Thyroid gland (tissue), 4 donors: ENCODE results near the gene TRAK1. TPM values are rescaled to one million over a fixed set of nuclear protein-coding genes. Genes with fewer than 3 reads are reported as not detected.

Source experiments
- DNase-seq, 2 donors: peaks; one replicate each; pipeline ENCODE4 v3.0.0-alpha.2; 2019
- H3K27ac ChIP-seq, 3 donors: fragments of 200-600 bp; sonication (generic); 1 replicate in 2 of 3; 2 replicates in 1 of 3; pipeline ENCODE4 v1.5.1; 2016 to 2019; ENCODE audit warnings: mild to moderate bottlenecking in 1 of 3, moderate library complexity in 1 of 3
- H3K27me3 ChIP-seq: fragments of 200-600 bp; sonication (generic); one replicate; pipeline ENCODE4 v1.5.1; 2019
- H3K36me3 ChIP-seq, 2 donors: fragments of 200-600 bp; sonication (generic); one replicate each; pipeline ENCODE4 v1.5.1; 2016 to 2019
- H3K4me1 ChIP-seq, 2 donors: fragments of 200-600 bp; sonication (generic); one replicate each; pipeline ENCODE4 v1.5.1; 2017 to 2019
- H3K4me3 ChIP-seq, 3 donors: fragments of 200-600 bp; sonication (generic); replicated peaks in 1 of 3; 1 replicate in 2 of 3; 2 replicates in 1 of 3; pipeline ENCODE4 v1.5.1; 2016; ENCODE audit warnings: mild to moderate bottlenecking in 1 of 3
- H3K9me3 ChIP-seq: fragments of 200-600 bp; sonication (generic); one replicate; pipeline ENCODE4 v1.5.1; 2017
- CTCF ChIP-seq, 6 experiments: fragments of 200-600 bp in 3 of 6; fragments of 450-650 bp in 3 of 6; sonication (generic) in 3 of 6; IDR thresholded peaks; one replicate each; pipeline ENCODE4 v1.5.1; 2016 to 2019; ENCODE audit warnings: antibody characterized with exemption in 6 of 6, mild to moderate bottlenecking in 2 of 6, inconsistent platforms in 1 of 6, moderate library complexity in 1 of 6
- POLR2A ChIP-seq, 2 donors: fragments of 450-650 bp; IDR thresholded peaks; one replicate each; pipeline ENCODE4 v1.6.1; 2017; ENCODE audit warnings: antibody characterized with exemption in 2 of 2, mild to moderate bottlenecking in 2 of 2, moderate library complexity in 1 of 2
- WGBS, 2 donors: methylation state at CpG; one replicate each; pipeline ENCODE4 v1.1.5; 2017; 5-methylcytosine and 5-hydroxymethylcytosine counted together
- intact Hi-C: fragments of 100-400 bp; cut with DNase I; formaldehyde crosslinking; loops from one replicate; pipeline ENCODE4 v1.15.1; 2023
- total RNA-seq, 4 donors: library from RNA; depleted of rRNA; stranded (reverse); fragments of >200 nt; gene quantifications; one replicate each; pipeline ENCODE4 v1.2.3, GENCODE V29; 2016

Gene TRAK1
- total RNA-seq, 4 donors from 2014 or later = 46.1 to 87.8 (median 76.4) TPM

GRCh38 chr3:42163622-42164244, 72.6 kb downstream of the TRAK1 start:
- no peak for DNase-seq
- intact Hi-C loops = no loop called here
- H3K4me1 ChIP-seq = peaks cover 36 to 45% of the 10 kb centered on the region in 2 donors
- TF ChIP-seq POLR2A (IDR thresholded peaks at IDR 0.05) = no peak
- TF ChIP-seq CTCF (IDR thresholded peaks at IDR 0.05) = no peak
- H3K9me3 ChIP-seq = no peaks in the 10 kb centered on the region
- 71 to 74% methylated on average over 5 of the region's 5 CpGs for WGBS, 2 donors
- H3K4me3 ChIP-seq = no peak overlapping the region
- H3K27me3 ChIP-seq = no peaks in the 10 kb centered on the region
- H3K36me3 ChIP-seq = no peaks in the 10 kb centered on the region
- no peak overlapping the region for H3K27ac ChIP-seq

DNA sequence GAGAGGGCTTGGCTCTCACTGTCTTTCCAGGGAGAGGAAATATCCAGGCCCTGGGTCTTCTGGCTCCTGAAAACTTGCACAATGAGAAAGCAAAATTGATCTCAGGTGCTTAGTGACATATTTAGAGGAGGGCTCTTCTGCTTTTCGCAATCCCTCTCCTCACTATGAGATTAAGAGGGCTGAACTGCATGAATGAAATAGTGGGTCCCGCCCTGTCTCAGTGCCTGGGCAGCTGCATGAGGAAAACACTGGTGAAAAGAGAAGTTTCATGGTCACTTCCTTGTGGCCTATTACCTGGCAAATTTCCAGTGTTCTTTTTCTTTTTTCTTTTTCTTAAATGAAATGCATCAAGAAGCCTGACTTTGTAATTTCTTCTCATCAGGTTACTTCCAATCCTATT, 73.5 kb downstream of the TRAK1 start:
- intact Hi-C loops = no loop called here
- H3K4me3 ChIP-seq = no peak overlapping the region

DNA sequence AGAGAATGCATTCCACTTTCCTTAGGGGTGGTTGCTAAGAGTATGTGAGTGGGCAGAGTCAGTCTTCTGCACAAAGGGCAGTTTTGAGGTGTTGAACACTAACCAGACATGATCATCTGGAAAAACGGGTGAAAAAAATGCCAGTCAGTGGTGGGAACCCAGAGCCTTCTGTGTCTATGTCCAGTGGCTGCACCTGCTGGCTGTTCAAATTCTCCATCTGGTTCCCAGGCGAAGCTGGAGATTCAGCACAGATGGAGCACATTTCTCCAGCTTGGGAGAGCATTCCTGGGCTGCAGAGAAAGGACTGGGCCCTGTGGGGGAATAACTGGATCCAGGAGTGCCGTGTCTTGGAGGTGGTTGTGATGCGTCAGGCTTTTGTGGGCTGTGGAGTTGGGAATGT, 74.1 kb downstream of the TRAK1 start:
- TF ChIP-seq POLR2A (IDR thresholded peaks at IDR 0.05) (no peak), CTCF (IDR thresholded peaks at IDR 0.05) (no peak)
- Histone ChIP-seq H3K4me1 (peaks cover 29 to 33% of the 10 kb centered on the region in 2 donors), H3K36me3 (no peaks in the 10 kb centered on the region), H3K4me3 (no peak overlapping the region), H3K27me3 (no peaks in the 10 kb centered on the region), H3K27ac (no peak overlapping the region), H3K9me3 (no peaks in the 10 kb centered on the region)
- DNase-seq = no peak
- intact Hi-C loops = no loop called here
- WGBS, 2 donors = 89 to 96% methylated on average over 4 of the region's 4 CpGs

More for the DNA sequence above, 73.5 kb downstream of the TRAK1 start:
- Histone ChIP-seq H3K4me1 (peaks cover 35 to 38% of the 10 kb centered on the region in 2 donors), H3K9me3 (no peaks in the 10 kb centered on the region), H3K27ac (no peak overlapping the region), H3K27me3 (no peaks in the 10 kb centered on the region), H3K36me3 (no peaks in the 10 kb centered on the region)
- no peak for DNase-seq
- 63 to 77% methylated on average over 2 of the region's 2 CpGs for WGBS, 2 donors
- TF ChIP-seq CTCF (IDR thresholded peaks at IDR 0.05) = no peak
- no peak for TF ChIP-seq POLR2A (IDR thresholded peaks at IDR 0.05)

GRCh38 chr3:42166214-42166613, 75.1 kb downstream of the TRAK1 start:
- Histone ChIP-seq H3K27ac (no peak overlapping the region), H3K4me1 (peaks cover 21 to 27% of the 10 kb centered on the region in 2 donors), H3K36me3 (no peaks in the 10 kb centered on the region), H3K9me3 (no peaks in the 10 kb centered on the region), H3K27me3 (no peaks in the 10 kb centered on the region), H3K4me3 (no peak overlapping the region)
- WGBS, 2 donors = 79 to 91% methylated on average over 3 of the region's 3 CpGs
- no peak for DNase-seq
- TF ChIP-seq CTCF (IDR thresholded peaks at IDR 0.05) = no peak
- no peak for TF ChIP-seq POLR2A (IDR thresholded peaks at IDR 0.05)
- intact Hi-C loops = no loop called here

DNA sequence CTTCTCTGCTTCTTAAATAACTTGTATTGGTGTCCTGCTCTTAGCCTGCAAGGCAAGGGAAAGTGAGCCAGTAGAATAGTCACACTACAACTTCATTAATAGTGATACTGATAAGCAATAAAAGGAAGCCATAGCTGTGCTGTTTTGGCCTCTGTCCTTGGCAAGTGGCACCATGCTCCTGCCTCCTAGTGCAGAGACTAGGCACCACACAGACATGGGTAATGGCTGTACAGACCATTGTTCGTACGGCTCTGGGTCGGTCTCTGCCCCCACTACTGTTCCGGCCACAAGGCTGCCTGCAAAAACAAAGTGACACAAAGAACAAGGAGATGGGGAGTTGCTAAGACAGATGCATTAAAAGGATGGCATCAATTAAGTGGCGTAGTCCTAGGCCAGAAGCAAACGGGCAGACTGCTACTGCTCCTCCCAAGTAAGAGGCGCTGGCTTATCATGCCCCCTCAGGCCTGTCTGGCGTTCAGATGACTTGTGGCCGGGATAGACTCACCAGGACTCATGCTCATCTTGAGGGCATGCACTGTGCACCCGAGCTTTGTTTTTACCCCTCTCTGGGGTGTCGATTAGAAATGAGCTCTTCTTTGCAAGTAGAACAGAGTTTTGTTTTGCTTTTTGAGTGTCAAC, 75.6 kb downstream of the TRAK1 start:
- DNase-seq = no peak
- Histone ChIP-seq H3K9me3 (no peaks in the 10 kb centered on the region), H3K27ac (no peak overlapping the region), H3K27me3 (no peaks in the 10 kb centered on the region), H3K4me3 (no peak overlapping the region), H3K36me3 (no peaks in the 10 kb centered on the region), H3K4me1 (peaks cover 20 to 27% of the 10 kb centered on the region in 2 donors)
- intact Hi-C loops = no loop called here
- TF ChIP-seq CTCF (IDR thresholded peaks at IDR 0.05) (no peak), POLR2A (IDR thresholded peaks at IDR 0.05) (no peak)
- WGBS, 2 donors = 91% methylated on average over 11 of the region's 11 CpGs
